NCI-H82 treated with DMSO at 0.1 percent for 48 hours (cell line): ENCODE results near the gene OR11A1.

Experiments
- DNase-seq: peaks from one replicate; lab custom pipeline; 2025; ENCODE audit not compliant: unreplicated experiment; lab: John Stamatoyannopoulos, UW

OR11A1 gene, protein sequence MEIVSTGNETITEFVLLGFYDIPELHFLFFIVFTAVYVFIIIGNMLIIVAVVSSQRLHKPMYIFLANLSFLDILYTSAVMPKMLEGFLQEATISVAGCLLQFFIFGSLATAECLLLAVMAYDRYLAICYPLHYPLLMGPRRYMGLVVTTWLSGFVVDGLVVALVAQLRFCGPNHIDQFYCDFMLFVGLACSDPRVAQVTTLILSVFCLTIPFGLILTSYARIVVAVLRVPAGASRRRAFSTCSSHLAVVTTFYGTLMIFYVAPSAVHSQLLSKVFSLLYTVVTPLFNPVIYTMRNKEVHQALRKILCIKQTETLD

DNA sequence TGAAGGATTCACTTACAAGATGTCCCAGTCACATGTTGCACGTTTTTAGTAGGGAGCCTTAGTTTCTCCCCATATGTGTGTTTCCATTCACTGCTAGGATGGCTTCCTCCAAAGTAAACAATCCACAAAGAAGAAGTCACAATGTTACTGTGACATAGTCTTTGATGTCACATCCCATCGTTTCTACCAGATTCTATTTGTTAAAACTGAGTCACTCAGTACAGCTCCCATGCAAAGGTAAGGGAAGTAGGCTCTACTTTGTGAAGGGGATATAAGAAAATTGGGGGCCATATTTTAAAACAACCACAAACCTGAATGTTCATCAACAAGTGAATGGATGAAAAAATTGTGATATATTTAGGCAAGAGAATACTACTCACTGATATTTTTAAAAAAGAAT is at the start of gene OR11A1, which contains the start of gene OR2H1:
Gene OR11A1 (minus strand): TSS at position 101 of the 400 bp plus-strand sequence. CDS start 29,430 bp downstream, outside the sequence.
Gene OR2H1 (plus strand): TSS at position 185 of the 400 bp plus-strand sequence. CDS start 4,615 bp downstream, outside the sequence.
- no peak for DNase-seq

- no peak for DNase-seq
These were observed 49.7 kb upstream of the OR11A1 start for GRCh38 chr6:29506446-29507067.

GRCh38 chr6:29505808-29506207 is 48.9 kb upstream of the OR11A1 start:
- DNase-seq, result no peak

DNA sequence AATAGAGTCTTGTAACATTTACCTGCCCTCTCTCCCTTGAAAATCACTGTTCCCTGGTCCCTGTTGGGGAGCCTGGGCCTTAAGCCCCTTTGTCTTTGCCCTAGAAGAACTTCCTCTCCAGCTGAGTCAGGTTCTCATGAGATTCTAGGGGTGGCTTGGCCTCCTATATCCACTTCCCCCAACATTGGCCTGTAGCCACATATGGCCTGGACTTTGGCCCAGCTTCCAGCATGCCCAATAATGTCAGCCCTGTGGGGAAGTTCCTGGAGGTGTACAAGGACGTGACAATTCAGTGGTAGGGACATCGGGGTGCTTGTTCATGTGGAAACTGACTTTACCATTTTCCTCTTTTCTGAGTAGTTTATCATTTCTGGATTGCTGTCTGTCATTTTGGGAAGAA is 48.1 kb upstream of the OR11A1 start:
- DNase-seq, result no peak

- DNase-seq, result no peak
These were observed 45.7 kb upstream of the OR11A1 start for GRCh38 chr6:29502597-29502996.

- no peak for DNase-seq
These were observed 45.3 kb upstream of the OR11A1 start for GRCh38 chr6:29502181-29502580.

DNA sequence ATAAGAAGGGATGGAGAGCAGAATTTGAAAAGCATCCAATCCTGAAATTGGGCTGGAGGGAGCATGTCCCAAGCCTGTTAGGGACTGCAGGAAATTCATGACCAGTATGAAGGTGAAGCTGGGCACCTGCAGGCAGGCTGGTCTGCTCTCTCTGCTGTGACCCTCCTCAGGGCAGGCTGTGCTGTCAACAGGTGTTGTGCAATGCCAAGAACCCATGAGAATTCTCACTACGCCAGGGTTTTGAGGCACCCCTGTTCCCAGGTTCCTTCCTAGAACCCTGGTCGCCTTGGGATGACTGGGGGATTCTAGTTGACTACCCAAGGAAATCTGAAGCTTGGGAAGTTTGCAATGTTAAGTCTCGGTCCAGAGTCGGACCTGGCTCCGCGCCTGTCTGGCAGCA is 44.2 kb upstream of the OR11A1 start:
- DNase-seq, result no peak

DNA sequence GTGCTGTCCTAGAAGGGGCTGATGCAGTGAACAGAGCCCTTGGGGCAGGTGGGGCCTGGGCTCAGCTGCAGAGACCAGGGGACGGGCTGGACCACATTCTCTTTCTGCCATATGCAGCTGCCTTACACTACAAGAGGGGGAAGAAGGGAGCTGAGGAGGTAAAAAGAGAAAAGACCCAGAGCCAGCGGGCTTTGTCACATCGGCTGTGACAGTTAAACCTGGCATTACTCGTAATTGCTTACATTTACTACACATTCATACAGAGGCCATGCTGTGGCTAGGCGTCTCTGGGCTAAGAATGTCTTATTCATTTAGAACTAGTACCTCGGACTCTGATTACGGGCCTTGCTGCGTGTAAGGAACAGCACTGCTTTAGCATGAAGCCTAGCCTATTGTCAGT is 43.7 kb upstream of the OR11A1 start:
- no peak for DNase-seq

DNA sequence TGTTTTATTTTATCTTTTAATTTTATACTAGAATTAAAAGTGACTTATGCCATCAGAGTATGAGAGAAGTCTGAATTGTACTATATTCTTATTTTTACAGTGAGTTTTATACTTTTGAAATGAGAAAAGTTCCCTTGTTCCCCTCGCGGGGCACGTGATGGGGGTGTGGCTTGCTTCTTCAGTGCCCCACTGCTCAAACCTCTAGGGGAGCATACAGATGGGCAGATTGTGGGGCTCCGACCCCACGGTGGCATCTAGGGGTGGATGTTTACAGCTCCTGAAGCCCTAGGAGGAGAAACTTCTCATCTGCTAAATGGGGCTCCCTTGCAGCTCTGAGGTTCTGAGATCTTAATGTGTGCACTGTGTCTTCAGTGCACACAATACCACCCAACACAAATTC is 42.8 kb upstream of the OR11A1 start:
- no peak for DNase-seq

- DNase-seq, result no peak
These were observed 40.1 kb upstream of the OR11A1 start for GRCh38 chr6:29496961-29497360.

DNA sequence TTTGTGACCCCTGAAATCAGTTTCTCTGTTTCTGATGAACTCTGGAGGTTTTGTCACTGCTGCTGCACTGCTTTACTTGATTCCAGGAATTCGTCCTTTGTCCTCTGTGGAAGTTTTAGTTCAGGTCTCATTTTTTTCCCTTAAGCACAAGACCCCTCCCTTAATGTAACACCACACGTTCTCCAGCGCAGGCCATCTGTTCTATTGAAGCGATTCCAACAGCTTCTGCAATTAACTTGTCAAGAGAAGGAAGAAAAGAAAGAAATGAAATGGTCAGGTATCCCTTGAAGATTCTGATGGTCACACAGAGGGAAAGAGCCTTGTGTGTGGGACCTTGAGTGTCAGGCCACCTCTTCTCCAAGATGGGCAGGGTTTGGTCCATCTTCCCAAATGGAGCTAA is 38.7 kb upstream of the OR11A1 start:
- DNase-seq, result no peak

DNA sequence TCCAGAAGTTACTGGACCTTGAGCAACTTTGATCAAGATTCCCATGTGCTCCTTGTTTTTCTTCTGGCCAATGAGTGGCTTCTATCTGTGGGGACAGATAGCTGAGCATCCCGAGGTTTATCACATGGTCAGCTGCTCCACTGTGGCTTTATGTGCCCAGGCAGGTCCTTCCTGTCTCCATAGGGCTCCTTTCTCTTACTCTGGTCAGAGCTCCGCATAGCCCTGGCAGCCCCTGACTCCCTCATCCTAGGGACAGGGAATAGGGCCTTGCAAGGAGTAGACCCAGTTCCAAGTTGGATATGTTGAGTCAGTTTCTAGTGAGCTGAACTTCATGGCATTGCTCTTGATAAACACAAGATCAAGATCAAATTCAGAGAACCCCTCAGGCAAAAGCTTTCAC is 37.3 kb upstream of the OR11A1 start:
- DNase-seq, result no peak

- DNase-seq, result no peak
These were observed 36.4 kb upstream of the OR11A1 start for GRCh38 chr6:29493261-29493660.

DNA sequence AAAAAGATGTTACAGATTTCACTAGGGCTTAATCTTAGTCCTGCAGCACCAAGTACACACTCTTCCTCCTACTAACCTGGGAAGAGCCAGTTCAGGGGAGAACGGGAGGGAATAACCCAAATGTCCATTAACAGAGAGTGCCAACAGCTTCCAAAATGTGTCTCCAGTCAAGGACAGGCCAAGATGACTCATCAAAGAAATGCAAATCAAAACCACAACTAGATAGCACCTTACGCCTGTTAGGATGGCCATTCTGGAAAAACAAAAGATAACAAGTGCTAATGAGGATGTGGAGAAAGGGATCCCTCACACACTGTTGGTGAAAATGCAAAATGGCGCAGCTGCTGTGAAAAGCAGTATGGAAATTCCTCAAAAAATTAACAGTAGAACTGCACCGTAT is 34.7 kb upstream of the OR11A1 start:
- DNase-seq, result no peak

- DNase-seq, result no peak
These were observed 33.7 kb upstream of the OR11A1 start for GRCh38 chr6:29490552-29490951.

GRCh38 chr6:29490055-29490454 is 33.2 kb upstream of the OR11A1 start:
- no peak for DNase-seq

DNA sequence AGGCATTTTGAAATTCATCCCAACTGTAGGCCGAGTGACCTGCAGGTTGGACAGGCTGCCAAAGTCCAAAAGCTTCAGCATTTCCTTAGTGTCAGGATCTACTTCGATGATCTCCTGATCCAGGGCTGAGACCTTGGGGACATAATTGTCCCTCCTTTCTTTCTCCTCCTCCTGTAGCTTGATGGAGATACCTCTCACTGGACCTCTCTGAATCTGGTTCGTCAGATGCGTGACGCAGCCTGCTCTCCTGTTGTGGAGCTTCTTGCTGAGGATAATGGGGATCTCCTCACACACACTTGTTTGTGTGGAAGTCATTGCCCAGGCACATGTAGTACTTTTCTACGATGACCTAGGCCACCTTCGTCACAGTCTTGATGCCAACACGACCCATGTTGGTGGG is 32.4 kb upstream of the OR11A1 start:
- no peak for DNase-seq

DNA sequence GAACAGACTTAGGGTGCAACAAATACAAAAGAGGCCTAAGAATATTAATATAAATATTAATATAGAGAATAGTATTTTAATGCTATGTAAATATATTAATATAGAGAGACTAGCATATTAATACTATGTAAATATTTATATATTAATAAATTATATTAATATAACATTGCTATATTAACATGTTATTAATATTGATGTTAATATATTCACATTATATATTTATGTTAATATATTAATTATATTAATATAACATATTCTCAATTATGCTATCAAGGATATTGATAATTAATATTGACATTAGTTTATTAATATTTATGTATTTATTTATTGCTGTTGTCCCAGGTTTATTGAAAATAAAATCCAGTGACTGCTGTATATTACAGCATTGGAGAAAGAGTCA is 32.0 kb upstream of the OR11A1 start:
- no peak for DNase-seq

DNA sequence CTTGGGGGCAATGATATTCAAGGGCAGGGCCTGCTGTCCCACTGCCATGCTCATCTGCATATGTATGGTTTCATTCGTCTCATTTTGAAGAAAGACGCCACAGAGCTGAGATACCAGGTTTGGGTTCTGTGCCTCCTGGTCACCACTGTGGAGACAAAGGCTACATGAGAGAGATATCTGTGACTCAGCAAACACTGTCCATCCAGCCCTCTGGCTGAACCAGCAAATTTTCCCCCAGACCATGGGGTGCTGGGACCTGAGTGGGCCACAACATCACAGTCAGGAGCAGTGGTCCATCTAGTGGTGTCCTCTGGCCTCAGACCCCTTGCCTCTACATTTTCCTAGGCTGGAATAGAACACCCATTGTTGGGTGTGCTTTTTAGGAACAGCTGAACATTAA is 30.8 kb upstream of the OR11A1 start, which contains the start of gene MAS1L:
Gene MAS1L (minus strand): TSS at position 297 of the 400 bp plus-strand sequence. CDS start 54 bp downstream, at position 243.
- no peak for DNase-seq

DNA sequence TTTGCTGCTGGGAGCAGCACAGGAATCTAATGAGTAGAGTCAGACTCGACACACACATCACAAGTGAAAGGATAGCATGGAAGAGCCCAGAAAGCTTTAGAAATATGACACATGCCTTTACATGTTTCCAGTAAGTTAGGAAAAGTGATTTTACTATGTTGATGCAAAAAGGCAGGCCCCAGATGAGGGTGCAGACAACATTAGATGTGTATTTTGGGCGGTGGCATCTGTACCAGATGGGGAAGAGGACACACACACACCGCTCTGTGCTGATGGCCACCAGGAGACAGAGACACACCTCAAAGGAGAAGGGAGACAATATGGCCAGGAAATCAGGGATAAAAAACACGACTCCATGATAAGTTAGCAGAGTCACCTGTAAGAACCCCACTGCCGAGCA is 30.3 kb upstream of the OR11A1 start:
- DNase-seq, result no peak

- DNase-seq, result no peak
These were observed 29.7 kb upstream of the OR11A1 start for GRCh38 chr6:29486577-29486976.

DNA sequence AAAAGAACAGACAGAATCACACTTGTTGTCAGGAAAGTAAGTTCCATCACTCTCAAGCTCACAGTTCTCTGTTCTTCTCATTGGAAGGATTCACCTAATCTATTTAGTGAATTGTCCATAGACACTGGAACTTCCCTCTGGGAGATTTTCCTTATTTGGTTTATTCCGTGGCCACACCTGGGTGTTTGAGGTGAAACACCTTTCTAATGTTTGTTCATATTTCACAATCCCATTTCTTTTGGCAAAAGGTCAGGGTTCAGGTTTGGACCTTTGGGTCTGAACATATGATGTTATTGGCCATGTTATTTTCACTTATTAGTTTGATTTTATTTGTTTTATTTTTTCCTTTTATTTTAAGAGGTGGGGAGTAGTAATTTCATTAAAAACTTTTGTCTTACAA is 26.9 kb upstream of the OR11A1 start:
- DNase-seq, result no peak

GRCh38 chr6:29483186-29483585 is 26.3 kb upstream of the OR11A1 start:
- no peak for DNase-seq
